HepG2 (cell line): ENCODE measurements around the gene GPX7. TPM values are rescaled to one million over a fixed set of nuclear protein-coding genes. Genes with fewer than 3 reads are reported as not detected.

Source experiments
- ATF7-NPFF ChIP-seq: sonication (generic); formaldehyde crosslinking; IDR thresholded peaks from 2 replicates; pipeline ENCODE4 v1.8.1; 2023; ENCODE audit warnings: mild to moderate bottlenecking, low read depth, missing genetic modification reagents, moderate library complexity
- BCL6 ChIP-seq: IDR thresholded peaks from 2 replicates; pipeline ENCODE4 v1.6.1; 2016; ENCODE audit warnings: missing genetic modification reagents, missing compliant biosample characterization
- CERS6 ChIP-seq: sonication (generic); formaldehyde crosslinking; IDR thresholded peaks from 2 replicates; pipeline ENCODE4 v1.5.0; 2020; ENCODE audit warnings: missing genetic modification reagents
- HOXA5 ChIP-seq: sonication (generic); formaldehyde crosslinking; IDR thresholded peaks from 2 replicates; pipeline ENCODE4 v1.4.0; 2020; ENCODE audit warnings: missing genetic modification reagents
- NBN ChIP-seq: fragments of 450-650 bp; conservative IDR thresholded peaks from 2 replicates; pipeline ENCODE4 v1.6.1; 2017
- NFE2L1 ChIP-seq: sonication (generic); formaldehyde crosslinking; IDR thresholded peaks from 2 replicates; pipeline ENCODE4 v1.4.0; 2020; ENCODE audit warnings: missing genetic modification reagents, mild to moderate bottlenecking, borderline replicate concordance
- PRDM4 ChIP-seq: sonication (generic); formaldehyde crosslinking; IDR thresholded peaks from 2 replicates; pipeline ENCODE4 v1.9.0; 2021; ENCODE audit warnings: missing genetic modification reagents, borderline replicate concordance
- SAP130 ChIP-seq: IDR thresholded peaks from 2 replicates; pipeline ENCODE4 v1.6.1; 2016; ENCODE audit warnings: low read depth
- SMAD9 ChIP-seq: sonication (generic); formaldehyde crosslinking; IDR thresholded peaks from 2 replicates; pipeline ENCODE4 v1.5.1; 2020; ENCODE audit warnings: mild to moderate bottlenecking, missing genetic modification reagents
- SP1 ChIP-seq, 2 experiments: fragments of 450-650 bp in 1 of 2; sonication (generic) in 1 of 2; formaldehyde crosslinking in 1 of 2; IDR thresholded peaks; 2 replicates each; pipeline versions ENCODE4 v1.4.0 to v1.6.1; 2016 to 2020; ENCODE audit warnings: missing genetic modification reagents in 1 of 2
- SUZ12 ChIP-seq: fragments of 150-350 bp; IDR thresholded peaks from 2 replicates; pipeline ENCODE4 v1.6.1; 2014; ENCODE audit warnings: low read depth, low read length
- TFDP1 ChIP-seq: IDR thresholded peaks from 2 replicates; pipeline ENCODE4 v1.6.1; 2016; ENCODE audit warnings: missing compliant biosample characterization, missing genetic modification reagents, borderline replicate concordance
- U2AF2 ChIP-seq: fragments of 200-400 bp; formaldehyde crosslinking; IDR thresholded peaks from 2 replicates; pipeline ENCODE4 v1.6.1; 2017; ENCODE audit warnings: low read depth, mild to moderate bottlenecking, low read length
- ZBTB46 ChIP-seq: sonication (generic); formaldehyde crosslinking; IDR thresholded peaks from 2 replicates; pipeline ENCODE4 v1.4.0; 2020; ENCODE audit warnings: mild to moderate bottlenecking, missing genetic modification reagents, borderline replicate concordance
- ZKSCAN8 ChIP-seq: IDR thresholded peaks from 2 replicates; pipeline ENCODE4 v1.6.1; 2016; ENCODE audit warnings: borderline replicate concordance, missing genetic modification reagents, missing compliant biosample characterization
- ZNF552 ChIP-seq: sonication (generic); formaldehyde crosslinking; IDR thresholded peaks from 2 replicates; pipeline ENCODE4 v1.9.0; 2022; ENCODE audit warnings: missing genetic modification reagents, mild to moderate bottlenecking, borderline replicate concordance
- ZNF616 ChIP-seq: sonication (generic); formaldehyde crosslinking; IDR thresholded peaks from 2 replicates; pipeline ENCODE4 v1.5.0; 2020; ENCODE audit warnings: low read depth, mild to moderate bottlenecking, missing genetic modification reagents
- ZNF672 ChIP-seq: sonication (generic); formaldehyde crosslinking; IDR thresholded peaks from 2 replicates; pipeline ENCODE4 v1.8.1; 2022; ENCODE audit warnings: missing genetic modification reagents
- ZNF713 ChIP-seq: sonication (generic); formaldehyde crosslinking; IDR thresholded peaks from 2 replicates; pipeline ENCODE4 v1.4.0; 2020; ENCODE audit warnings: mild to moderate bottlenecking, missing genetic modification reagents
- polyA plus RNA-seq, 8 experiments: library from polyadenylated mRNA; depleted of rRNA in 3 of 8; stranded (reverse) in 7 of 8; unstranded in 1 of 8; fragments of >200 nt; fragmentation: Illumina TruSeq in 4 of 8; extraction: Trizol in 4 of 8; gene quantifications; 2 replicates each; pipeline versions ENCODE4 v1.2.1 to v1.2.3, GENCODE V29; 2011 to 2016; ENCODE audit warnings: low read depth in 4 of 8, missing spikeins in 1 of 8, mixed read lengths in 1 of 8; ENCODE audit not compliant: insufficient read depth in 1 of 8
- total RNA-seq, 5 experiments: library from RNA; depleted of rRNA; stranded (reverse); fragments of >200 nt; fragmentation: Illumina TruSeq; extraction: Trizol; gene quantifications; 2 replicates each; pipeline ENCODE4 v1.2.3, GENCODE V29; 2016; ENCODE audit warnings: low read depth in 1 of 5
- TF ChIP-seq, protein P1 (sequence below): sonication (generic); formaldehyde crosslinking; IDR thresholded peaks from 2 replicates; pipeline ENCODE4 v1.8.0; 2022; ENCODE audit warnings: missing genetic modification reagents, mild to moderate bottlenecking, inconsistent platforms, borderline replicate concordance
- TF ChIP-seq, protein P2 (sequence below): sonication (generic); formaldehyde crosslinking; IDR thresholded peaks from 2 replicates; pipeline ENCODE4 v1.4.0; 2020; ENCODE audit warnings: missing genetic modification reagents

GPX7 gene
- total and polyA plus RNA-seq, 2 of the 13 experiments (the other 11 are each of a cell fraction or from before 2014, with no cell fraction given), result 14.1 to 16.2 TPM

GRCh38 chr1:52553362-52554266 is 48.6 kb upstream of the GPX7 start (continued):
- TF ChIP-seq, protein P1, sequence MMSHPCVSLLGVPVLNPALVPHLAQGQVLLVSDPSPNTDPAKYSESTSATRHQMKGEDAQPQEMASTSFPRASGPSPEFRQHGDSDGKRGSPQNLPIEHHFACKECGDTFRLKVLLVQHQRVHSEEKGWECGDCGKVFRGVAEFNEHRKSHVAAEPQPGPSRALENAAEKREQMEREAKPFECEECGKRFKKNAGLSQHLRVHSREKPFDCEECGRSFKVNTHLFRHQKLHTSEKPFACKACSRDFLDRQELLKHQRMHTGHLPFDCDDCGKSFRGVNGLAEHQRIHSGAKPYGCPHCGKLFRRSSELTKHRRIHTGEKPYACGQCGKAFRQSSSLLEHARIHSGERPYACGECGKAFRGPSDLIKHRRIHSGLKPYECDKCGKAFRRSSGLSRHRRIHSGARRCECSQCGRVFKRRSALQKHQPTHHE (CRISPR knock-in tag), result no peak
- no peak for TF ChIP-seq ZBTB46 (CRISPR knock-in tag)
- TF ChIP-seq ZNF552 (CRISPR knock-in tag), result no peak
- TF ChIP-seq NBN, result no peak
- TF ChIP-seq BCL6 (CRISPR knock-in tag), result no peak
- TF ChIP-seq SP1 (IDR thresholded peaks at IDR 0.05), result no peak
- 0 out of 2 replicates have a peak, but pooled peaks have one; percentile 52 for TF ChIP-seq SP1 (CRISPR knock-in tag; IDR thresholded peaks at IDR 0.05)
- no peak for TF ChIP-seq NFE2L1 (CRISPR knock-in tag)
- TF ChIP-seq ATF7-NPFF, result peak; percentile 68
- peak; percentile 66 for TF ChIP-seq SAP130
- TF ChIP-seq HOXA5 (CRISPR knock-in tag), result 0 out of 2 replicates have a peak, but pooled peaks have one; percentile 70
- no peak for TF ChIP-seq PRDM4 (CRISPR knock-in tag)
- TF ChIP-seq ZNF672 (CRISPR knock-in tag), result no peak
- TF ChIP-seq, protein P2, sequence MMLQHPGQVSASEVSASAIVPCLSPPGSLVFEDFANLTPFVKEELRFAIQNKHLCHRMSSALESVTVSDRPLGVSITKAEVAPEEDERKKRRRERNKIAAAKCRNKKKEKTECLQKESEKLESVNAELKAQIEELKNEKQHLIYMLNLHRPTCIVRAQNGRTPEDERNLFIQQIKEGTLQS (CRISPR knock-in tag), result 0 out of 2 replicates have a peak, but pooled peaks have one; percentile 25
- TF ChIP-seq ZNF616, result no peak
- TF ChIP-seq TFDP1, result no peak
- peak; percentile 34; the same call in 1 of the 2 replicates for TF ChIP-seq CERS6 (CRISPR knock-in tag)
- peak; percentile 41; the same call in 1 of the 2 replicates for TF ChIP-seq ZKSCAN8
- no peak for TF ChIP-seq U2AF2
- TF ChIP-seq SUZ12, result no peak
- no peak for TF ChIP-seq SMAD9
- TF ChIP-seq ZNF713 (CRISPR knock-in tag), result no peak
